OCI-LY7 (cell line): ENCODE results near the gene LSMEM2.

Experiments
- EZH2phosphoT487 ChIP-seq: fragments of 200-600 bp; sonication (generic); IDR thresholded peaks from 2 replicates; pipeline ENCODE4 v1.6.1; 2018; ENCODE audit warnings: low read depth, borderline replicate concordance, mild to moderate bottlenecking, mixed run types, antibody characterized with exemption, low read length, moderate library complexity, mixed read lengths
- TF ChIP-seq, protein P1 (sequence below): fragments of 200-600 bp; sonication (generic); conservative IDR thresholded peaks from 2 replicates; pipeline ENCODE4 v1.5.1; 2014; ENCODE audit warnings: mild to moderate bottlenecking, antibody characterized with exemption, low read length, moderate library complexity, mixed read lengths

DNA sequence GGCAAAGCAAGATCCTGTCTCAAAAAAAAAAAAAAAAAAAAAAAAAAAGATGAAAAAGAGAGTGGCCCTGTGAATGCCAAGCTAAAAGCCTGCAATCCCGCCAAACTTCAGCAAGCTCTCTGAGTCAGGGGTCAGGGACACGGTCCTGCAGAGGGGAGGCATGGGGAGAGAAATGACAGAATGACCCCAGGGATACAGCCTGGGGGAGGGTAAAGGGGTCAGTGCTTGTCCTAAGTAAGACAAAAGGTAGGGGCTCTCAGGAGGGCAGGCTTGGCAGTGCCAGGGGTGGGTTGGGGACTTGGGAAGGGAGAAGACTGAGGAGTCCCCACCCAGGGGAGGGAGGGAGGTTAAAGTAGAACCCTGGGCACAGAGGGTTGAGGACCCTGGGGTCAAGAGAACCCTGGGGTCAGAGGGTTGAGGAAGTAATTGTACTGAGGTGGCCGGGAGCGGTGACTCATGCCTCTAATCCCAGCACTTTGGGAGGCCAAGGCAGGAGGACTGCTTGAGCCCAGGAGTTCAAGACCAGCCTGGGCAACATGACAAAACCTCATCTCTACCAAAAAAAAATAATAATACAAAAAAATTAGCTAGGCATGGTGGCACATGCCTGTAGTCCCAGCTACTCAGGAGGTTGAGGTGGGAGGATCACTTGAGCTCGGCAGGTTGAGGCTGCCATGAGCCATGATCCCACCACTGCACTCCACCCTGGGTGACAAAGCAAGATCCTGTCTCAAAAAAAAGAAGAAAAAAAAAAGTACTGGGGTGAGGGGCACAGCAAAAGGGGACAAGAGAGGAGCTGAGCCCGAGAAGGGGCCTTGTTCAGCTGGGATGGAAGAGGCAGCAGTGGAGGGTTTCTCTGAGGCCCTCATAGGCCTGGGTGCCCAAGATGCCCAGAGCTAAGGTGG, 15.2 kb upstream of the LSMEM2 start:
- TF ChIP-seq, protein P1, sequence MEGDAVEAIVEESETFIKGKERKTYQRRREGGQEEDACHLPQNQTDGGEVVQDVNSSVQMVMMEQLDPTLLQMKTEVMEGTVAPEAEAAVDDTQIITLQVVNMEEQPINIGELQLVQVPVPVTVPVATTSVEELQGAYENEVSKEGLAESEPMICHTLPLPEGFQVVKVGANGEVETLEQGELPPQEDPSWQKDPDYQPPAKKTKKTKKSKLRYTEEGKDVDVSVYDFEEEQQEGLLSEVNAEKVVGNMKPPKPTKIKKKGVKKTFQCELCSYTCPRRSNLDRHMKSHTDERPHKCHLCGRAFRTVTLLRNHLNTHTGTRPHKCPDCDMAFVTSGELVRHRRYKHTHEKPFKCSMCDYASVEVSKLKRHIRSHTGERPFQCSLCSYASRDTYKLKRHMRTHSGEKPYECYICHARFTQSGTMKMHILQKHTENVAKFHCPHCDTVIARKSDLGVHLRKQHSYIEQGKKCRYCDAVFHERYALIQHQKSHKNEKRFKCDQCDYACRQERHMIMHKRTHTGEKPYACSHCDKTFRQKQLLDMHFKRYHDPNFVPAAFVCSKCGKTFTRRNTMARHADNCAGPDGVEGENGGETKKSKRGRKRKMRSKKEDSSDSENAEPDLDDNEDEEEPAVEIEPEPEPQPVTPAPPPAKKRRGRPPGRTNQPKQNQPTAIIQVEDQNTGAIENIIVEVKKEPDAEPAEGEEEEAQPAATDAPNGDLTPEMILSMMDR = no peak
- no peak for TF ChIP-seq EZH2phosphoT487
